HG03571 (cell line): ENCODE measurements around the gene ABHD12B.
"Not testable (repeated sequence)": the region's sequence is repeated elsewhere in the genome, so short reads cannot be mapped to it uniquely, and the experiment has no call there.

Source experiments
- ATAC-seq: cut with Tn5 transposase; IDR thresholded peaks from one replicate; pipeline ENCODE4 v1.9.1; 2021; ENCODE audit not compliant: unreplicated experiment

The ABHD12B gene

DNA sequence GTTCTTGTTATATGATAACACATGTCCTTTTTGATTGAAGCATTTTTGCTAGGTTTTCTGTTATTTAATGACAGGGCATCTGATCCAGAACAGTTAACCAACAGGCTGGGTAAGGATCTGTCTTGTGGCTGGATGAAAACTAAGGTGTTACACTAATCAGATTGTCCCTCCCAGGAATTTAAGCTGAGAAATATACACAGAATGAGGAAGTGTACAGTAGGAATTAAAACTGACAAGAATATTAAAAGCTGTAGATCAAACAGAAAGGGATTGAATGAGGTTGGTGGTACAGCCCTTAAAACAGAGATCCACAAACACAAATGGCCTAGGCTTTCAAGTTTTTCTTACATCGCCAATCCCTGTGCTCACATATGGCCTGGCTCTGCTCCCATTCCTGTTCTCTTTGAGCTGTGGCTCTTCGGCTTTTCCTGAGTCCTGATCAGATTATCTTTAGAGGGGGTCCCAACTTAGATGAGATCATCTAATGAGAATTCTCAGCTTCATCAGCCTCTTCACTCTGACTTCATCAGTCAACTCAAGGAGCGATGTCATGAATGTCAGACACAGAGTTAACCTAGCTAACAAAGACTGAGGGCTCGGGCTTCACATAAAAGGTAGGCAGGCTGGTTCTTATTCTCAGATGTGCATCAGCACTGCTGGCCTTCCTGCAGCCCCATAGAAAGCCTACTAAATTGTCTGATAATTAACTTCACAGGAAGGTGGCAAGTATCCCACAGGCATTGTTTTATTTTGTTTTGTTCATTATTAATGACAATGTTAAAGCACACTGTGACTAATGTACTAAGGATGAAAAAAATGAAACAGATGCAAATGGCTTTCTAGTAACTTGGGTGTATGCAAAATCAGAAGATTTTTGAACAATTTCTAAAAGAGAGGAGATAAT lies 61.0 kb downstream of the ABHD12B start:
- ATAC-seq, result no peak

DNA sequence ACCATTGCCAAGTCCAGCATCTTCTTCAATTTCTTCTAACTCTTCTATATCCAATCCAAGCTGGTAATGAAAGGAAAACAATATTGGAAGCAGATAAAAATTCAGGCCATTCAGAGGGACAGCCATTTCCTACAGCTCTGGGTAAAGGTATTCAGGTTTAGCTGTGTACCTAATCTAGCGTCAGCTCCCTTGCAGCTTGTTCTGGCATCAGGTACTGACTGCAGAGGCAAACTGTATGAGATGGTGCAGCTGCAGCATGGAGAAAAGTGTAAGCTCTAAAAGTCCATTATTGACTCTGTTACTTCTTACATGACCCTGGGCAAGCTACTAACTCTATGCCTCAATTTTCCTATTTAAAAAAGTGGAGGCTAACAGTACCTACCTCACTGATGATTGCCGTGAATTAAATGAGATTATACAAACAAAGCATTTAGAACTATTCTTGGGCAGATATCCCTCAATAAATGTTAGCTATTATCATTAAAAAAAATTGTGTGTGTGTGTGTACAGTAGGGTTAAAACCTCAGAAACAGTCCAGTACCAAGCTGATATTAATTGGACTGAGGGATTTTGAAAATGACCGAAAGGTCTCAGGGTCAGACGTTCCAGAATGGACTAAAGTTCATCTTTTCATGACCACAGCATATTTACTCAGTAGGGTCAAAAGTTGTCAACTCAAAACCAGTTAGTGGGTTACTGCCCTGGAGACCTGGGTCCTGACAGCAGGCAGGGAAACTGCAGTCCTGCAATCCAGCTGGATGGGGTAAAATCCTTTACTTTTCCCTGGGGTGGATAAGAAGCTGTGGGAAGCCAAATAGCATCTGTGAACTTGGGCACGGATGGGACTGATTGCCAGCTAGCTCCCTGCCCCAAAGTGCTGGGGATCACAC lies 63.5 kb downstream of the ABHD12B start:
- ATAC-seq, result no peak

DNA sequence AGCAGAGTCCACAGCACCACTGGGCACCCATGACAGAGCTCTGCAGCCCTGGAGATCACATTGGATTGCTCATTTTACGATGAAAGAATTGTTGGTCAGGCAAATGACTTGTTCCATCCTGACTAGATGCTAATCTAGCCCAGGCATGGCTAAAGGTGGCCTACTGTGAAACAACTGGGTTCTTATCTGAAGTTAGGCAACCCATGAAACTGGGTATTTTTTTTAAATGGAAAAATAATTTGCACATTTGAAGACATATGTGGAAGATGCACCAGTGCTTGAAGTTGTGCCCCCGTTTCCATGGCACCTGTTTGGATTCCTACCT lies 64.1 kb downstream of the ABHD12B start:
- ATAC-seq, result no peak

DNA sequence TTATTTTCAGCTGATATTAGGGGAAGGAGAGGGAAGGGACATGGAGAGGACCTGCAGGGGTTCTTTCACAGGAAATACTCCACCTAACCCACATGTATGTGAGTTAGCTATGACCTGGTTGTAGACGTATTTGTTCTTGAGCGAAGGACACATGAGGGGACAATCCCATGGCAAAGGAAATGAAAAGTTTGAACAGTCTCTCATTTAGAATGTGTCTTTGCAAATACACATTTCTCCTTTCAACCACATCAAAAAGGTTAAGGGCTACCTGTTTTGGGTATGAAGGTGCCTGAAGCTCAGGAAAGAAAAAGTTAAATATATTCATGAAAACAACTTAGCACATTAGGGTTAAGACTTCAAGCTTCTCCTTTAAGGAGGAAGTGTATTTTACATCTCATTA lies 65.0 kb downstream of the ABHD12B start:
- no peak for ATAC-seq

DNA sequence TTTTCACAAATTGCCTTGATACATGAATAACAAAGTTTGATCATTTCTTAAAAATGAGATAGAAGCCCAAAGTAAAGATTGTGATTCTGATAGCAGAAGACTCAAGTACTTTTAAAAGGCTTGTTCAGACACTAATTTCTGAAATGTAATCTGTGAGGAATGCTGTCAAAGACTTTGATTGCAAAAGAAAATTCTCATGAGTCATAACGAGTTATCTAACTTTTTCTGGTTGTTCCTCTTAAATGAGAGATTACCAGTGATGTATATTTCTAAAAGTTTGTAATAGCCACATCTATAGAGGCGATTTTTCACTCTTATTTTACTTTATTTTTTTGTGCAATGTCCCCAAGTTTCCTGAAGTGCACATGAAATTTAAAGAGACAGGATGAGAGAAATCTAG lies 65.5 kb downstream of the ABHD12B start:
- ATAC-seq, result no peak

DNA sequence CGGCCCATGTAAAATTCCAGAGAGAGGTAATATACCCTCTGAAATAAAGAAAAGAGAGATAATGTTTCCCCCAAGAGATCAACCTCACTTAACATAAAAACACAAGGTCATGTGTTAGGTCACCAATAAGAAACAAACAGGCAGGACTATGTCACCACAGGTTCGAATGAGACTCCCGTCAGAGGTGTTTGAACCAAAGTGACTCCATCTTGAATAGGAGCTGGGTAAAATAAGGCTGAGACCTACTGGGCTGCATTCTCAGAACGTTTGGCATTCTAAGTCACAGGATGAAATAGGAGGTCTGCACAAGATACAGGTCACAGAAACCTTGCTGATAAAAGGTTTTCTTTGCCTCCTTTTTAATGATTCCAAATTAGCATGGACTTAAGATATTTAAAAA lies 65.9 kb downstream of the ABHD12B start:
- ATAC-seq, result no peak

DNA sequence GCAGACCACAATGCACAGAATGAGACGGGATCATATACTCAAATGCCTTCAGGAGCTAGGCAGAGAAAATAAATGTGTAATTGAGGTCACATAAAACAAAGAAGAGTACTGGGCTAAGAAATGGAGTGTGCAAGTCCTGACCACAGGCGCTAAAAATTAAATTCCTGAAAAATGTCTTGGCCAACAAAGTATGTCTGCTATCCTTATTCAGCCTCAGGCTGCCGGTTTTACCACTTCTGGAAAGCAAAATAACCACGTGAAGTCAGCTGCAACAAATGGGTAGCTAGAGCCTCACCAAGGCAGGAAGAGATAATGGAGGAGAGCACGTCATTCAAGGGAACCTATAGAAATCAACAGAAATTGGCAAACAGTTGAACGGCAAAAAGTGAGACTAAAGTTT lies 69.3 kb downstream of the ABHD12B start:
- no peak for ATAC-seq

DNA sequence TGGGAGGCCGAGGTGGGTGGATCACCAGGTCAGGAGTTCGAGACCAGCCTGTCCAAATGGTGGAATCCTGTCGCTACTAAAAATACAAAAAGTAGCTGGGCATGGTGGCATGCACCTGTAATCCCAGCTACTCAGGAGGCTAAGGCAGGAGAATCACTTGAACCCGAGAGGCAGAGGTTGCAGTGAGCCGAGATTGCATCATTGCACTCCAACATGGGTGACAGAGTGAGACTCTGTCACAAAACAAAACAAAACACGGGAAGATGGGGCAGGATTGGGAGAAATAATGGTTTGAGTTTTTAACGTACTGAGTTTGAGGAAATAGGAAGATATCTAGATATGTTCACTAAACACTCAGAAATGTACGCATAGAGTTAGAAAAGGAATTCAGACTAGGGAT lies 69.8 kb downstream of the ABHD12B start:
- not testable (repeated sequence) for ATAC-seq

DNA sequence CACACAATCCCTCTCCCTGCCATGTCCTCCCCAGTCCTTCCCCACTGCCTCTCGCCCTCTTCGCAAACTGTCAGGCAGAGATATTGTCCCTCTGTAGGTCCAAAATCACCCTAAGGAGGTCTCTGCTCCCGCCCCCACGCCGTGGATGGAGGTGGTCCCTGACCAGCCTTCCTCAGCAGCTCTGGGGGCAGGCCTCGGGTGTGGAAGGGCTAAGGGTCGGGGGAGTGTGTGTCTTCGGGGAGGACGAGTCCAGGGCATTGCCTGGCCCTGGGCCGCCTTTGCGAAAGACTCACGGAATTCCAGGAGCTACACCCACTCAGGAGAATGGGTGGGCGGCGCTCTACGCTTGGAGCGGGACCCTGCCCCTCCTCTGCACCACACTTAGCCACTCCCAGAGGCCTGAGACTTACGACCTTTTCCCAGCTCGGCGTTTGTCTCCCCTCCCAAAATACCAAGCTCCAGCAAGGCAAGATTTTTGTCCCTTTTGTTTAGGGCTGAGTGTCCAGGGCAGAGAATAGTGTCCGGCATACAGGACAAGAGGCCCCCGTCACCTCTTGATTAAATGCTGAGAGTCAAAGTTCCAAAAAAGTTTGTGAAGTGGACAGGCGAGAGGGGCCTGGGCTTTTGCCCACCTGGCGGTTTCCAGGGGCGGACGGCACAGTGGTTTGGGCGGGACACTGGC lies 71.5 kb downstream of the ABHD12B start:
- ATAC-seq, result no peak

DNA sequence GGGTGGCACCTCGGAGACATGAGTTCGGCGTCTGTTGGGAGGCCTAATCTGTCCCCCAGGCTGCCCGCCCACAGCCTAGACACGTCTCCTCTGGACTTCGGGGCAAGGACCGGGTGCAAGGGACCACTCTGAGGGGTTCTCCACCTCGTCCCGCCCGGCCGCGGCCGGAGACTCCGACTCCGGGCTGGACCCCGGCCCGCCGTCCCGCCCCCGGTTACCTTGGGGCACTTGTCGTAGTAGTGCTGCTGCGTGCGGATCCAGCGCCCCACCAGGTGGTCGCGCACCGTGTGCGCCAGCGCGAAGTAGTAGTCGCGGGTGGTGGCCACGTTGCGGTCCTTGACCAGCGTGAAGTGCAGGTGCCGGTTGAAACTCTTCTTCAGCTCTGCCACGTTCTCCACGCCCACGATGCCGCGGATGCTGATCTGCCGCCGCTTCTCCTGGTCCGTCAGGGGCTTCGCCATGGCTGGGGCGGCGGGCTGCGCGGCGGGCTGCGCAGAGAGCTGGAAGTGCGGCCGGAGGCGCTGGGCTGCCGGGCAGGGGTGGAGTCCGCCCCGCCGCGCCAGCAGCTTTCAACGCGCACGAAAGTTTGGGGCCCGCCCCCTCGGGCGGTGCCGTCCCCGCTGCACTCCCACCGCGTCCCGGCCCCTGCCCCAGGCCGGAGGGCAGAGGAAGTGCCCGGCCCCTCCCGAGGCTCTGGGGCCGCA lies 72.2 kb downstream of the ABHD12B start, which contains the start of gene PYGL:
PYGL (minus strand) TSS at position 541 of the 704 bp plus-strand sequence; CDS start at position 461, 80 bp downstream.
- ATAC-seq, result peak; percentile 60

DNA sequence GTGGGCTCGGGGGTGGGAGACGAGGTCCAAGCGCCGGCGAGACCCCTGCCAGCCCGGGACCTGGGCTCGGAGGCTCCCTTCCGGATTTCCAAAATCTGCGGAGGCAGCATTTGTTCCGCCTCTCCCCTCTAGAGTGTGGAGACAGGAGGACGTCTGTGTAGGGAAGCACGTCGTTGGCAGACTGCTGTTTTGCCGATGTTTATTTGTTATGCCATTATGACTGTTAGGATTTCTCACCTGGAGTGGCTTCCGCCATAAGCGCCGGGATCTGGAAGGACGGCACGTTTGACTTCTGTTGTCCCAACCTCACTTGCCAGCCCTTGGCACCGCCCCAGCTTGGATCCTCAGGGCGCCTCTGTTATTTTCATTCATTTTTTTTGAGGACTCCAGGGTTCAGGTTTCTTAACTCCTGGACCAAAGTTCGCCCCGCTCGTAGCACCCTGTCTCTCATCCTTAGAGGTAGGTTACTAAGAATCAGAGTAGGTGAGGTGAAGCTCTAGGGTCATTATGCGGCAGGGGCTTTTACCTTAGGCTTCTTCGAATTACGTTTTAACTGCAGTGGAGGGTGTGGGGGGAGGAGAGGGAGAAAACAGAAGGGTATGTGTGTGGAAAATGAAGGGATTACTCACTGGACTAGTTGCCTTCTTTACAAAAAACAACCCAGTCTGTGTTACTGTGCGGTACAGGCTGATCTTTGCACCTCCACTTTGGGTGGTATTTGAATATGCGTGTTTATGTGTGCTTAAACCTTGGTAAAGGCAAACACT lies 73.0 kb downstream of the ABHD12B start:
- ATAC-seq, result no peak

DNA sequence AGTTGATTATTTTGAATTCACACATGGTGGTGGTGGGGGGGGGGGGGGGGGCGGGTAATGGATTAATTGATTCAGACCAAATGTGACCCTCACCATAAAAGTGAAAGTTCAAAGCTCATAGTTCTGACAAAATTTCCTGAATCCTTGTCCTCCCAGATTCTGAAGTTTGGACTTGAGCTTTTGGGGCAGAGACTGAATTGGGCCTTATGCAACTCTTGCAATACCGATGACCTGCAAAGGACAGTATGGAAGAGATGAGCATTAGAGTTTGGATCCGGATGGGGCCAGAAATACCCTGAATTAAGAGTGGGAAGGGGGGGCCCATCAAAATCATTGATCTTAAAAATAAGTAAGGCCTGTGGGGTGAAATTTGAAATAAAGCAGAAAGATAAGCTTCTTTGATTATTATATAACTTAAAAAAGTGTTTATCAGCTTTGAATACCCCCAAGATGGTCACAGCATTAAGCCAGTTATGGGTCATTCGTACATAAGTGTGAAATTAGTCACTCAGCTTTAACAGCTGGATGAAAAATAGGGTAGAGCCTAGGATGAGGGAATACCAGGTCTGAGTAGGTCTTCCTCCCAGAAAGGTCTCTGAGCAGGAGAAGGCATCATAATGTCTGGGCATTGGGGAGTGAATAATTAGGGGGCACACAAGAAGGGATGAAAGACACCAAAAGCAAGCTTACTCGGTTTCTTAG lies 74.5 kb downstream of the ABHD12B start:
- ATAC-seq, result no peak

DNA sequence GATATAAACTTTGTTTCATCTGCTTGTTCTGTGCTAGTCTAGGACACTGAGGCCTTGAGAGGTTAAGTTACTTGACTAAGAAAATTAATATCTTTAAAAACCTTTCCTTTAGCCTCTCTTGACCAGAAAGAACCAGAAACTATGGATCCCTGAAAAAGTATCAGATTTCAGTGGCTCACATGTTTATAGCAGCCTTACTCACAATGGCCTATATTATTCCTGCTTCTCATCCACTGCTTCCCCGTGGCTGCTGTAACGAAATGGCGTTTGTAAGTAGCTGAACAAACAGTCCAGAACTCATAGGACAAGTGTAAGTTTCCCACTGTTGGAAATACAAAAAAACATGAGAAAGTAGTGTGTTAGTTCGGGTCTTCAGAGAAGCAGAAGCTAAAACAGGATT lies 75.6 kb downstream of the ABHD12B start:
- ATAC-seq, result no peak

DNA sequence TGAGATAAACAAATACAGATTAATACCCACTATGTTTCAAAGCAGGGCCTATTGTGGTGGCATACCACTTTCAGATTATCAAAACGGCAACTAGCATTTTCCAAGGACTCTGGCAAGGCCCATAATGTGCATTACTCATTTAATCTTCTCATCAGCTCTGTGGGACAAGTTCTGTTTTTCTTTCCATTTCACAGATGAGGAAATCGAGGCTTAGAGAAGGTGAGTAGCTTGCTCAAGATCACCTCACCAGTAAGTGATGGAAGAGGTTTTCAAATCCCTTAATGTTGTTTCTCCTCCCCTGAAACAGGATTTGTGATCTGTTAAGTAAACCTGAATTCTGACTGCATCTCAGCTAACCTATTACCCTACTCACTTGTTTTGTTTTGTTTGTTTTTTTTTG lies 76.4 kb downstream of the ABHD12B start:
- no peak for ATAC-seq

DNA sequence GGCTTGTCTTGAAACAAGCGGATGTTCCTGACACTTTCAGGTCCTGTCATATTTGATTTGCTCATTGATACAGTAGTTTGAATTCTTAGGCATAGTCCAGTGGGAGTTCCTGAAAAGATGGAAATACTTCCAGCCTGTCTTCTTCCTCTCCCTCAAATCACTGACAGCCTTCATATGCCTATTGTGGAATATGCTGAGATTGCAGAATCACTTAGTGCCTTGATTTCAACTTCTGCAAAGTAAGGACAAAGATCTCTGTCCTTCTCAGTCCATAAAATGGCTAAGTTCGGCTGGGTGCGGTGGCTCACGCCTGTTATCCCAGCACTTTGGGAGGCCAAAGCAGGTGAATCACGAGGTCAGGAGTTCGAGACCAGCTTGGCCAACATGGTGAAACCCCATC lies 79.2 kb downstream of the ABHD12B start:
- no peak for ATAC-seq

DNA sequence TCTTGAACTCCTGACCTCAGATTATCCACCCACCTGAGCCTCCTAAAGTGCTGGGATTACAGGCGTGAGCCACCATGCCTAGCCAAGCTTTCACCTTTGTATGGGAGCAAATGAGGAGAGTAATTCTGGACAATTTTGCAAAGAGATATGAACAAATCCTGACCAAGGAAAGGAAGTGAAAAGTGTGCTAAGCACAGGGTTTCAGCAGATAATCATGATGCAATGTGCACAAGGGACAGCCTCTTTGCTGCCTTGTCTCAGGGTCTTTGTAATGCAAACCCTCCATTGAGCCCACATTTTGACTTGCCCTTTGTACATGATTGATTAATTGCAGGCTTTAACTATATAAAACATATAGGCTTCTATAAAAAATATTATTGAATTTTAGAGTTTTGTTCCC lies 81.6 kb downstream of the ABHD12B start:
- ATAC-seq, result no peak
